GM12801 (cell line): ENCODE measurements around the gene KCNIP4.

Source experiments
- TF ChIP-seq, protein P1 (sequence below): IDR thresholded peaks from one replicate; pipeline ENCODE4 v1.5.1; 2011; ENCODE audit warnings: control low read depth; ENCODE audit not compliant: insufficient read length; ENCODE audit errors: extremely low read depth

The KCNIP4 gene

DNA sequence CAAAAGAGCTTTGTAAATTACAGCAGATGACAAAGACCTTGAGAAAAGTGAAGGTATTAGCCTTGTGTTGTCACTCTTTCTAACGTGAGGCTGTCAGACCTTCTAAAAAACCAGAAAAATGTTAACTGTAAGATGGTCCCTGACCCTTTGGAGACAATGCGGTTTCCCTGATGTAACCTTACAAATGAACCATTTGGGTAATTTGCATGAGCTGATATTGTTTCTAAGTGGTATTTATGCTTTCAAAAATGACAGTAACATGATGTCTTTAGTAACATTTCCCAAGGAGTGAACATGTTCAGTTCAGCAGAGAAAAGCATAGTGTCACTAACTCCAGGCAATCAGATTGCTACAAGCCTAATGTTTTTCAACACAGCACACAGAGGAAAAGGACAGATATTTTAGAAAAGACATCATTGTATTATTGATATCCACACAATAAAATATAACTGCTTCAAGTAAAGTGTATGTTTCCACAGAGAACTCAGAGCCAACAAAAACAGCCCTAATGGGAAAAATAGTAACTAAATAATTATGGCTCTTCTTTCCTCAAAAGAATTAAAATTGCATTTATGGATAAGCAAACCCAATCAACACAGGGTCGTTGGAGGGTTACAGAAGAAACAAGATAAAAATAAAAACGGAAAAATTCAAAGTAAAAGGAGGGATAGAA is 434.4 kb downstream of the KCNIP4 start:
- TF ChIP-seq, protein P1, sequence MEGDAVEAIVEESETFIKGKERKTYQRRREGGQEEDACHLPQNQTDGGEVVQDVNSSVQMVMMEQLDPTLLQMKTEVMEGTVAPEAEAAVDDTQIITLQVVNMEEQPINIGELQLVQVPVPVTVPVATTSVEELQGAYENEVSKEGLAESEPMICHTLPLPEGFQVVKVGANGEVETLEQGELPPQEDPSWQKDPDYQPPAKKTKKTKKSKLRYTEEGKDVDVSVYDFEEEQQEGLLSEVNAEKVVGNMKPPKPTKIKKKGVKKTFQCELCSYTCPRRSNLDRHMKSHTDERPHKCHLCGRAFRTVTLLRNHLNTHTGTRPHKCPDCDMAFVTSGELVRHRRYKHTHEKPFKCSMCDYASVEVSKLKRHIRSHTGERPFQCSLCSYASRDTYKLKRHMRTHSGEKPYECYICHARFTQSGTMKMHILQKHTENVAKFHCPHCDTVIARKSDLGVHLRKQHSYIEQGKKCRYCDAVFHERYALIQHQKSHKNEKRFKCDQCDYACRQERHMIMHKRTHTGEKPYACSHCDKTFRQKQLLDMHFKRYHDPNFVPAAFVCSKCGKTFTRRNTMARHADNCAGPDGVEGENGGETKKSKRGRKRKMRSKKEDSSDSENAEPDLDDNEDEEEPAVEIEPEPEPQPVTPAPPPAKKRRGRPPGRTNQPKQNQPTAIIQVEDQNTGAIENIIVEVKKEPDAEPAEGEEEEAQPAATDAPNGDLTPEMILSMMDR, result no peak

DNA sequence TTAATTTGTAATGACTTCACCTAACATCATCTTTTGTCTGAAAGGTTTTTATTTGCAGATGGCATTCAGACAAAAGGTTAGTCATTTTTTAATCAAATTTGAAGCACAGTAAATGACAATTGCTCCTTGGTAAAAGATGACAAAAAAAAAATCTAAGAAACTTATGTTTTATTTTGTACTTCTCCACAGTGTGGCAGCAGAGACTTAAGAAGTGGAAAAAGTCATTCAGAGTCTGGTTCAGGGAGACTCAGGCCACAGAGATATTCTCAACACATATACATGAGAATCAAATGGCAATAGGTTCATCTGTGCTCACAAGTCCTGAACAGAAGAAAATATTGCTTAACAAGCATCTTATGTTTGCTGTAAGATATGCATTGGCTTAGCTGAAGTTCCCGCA is 436.2 kb downstream of the KCNIP4 start:
- TF ChIP-seq, protein P1, result no peak

DNA sequence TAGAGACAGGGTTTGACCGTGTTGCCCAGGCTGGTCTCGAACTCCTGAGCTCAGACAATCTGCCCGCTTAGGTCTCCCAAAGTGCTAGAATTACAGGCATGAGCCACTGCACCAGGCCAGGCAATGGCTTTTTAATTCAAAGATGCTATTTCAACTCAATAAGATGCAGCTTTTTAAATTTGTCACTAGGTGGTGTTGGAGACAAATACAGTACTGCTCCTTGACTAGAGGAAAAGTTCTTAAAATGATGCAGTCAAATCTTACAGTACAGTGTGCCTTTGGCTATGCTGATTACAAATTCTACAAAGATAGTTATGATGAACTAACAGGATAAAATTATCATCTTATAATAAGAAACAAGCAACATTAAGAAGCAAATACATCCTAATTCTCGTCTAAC is 441.1 kb downstream of the KCNIP4 start:
- TF ChIP-seq, protein P1, result no peak

DNA sequence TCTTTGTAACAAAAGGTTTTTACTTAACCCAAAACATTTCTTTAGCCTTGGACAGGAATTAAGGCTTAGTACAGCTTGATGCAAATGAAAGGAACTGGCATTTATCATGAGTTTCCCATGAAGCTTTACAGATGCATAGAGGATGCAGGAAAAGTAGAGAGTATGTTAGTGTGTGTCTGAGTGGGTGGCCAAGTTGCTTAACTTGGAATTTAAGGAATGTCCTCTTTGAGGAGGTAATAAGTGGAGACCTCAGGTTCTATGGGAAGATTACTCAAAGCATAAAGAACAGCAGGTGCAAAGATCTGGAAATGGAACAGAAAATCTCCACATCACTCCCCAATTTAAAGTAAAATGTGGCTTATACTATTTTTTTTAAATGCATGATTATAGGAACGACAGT is 457.9 kb downstream of the KCNIP4 start:
- TF ChIP-seq, protein P1, result no peak

DNA sequence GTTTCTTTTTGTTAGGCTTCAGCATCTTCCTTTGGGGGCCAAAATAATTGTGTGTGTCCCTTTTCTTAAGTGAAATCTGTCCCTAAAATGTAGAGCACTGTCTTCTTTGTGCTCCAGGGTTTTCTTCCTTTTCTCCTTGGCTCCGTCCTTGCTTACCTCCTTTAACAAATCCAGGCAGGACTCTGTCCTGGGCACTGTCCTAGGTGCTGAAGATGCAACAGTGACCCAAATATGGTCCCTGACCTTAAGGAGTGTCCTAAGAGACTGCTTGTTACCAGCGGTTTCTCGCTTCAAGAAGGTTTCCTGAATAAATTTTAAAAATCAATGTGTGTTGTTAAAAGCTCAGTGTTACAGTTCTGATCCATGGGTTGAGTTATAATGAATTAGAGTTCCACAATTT is 471.8 kb downstream of the KCNIP4 start:
- TF ChIP-seq, protein P1, result no peak

DNA sequence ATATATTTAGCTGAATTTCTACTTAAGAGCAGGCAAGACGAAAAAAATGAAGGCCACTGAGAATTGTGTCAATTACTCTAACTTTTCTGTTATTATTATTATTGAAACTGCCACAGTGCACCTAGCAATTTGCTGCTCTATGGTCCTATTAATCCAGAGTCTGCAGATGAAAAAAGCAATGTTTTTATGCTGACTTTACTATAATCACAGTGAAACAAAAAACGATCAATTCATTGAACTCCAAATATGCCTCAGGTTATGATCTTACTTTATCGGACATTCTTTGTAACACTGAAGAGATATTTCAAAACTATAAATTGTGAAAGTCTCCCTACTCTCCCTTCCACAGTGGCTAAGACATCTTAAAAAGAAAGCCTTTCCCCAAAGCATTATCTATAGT is 474.4 kb downstream of the KCNIP4 start:
- TF ChIP-seq, protein P1, result no peak

DNA sequence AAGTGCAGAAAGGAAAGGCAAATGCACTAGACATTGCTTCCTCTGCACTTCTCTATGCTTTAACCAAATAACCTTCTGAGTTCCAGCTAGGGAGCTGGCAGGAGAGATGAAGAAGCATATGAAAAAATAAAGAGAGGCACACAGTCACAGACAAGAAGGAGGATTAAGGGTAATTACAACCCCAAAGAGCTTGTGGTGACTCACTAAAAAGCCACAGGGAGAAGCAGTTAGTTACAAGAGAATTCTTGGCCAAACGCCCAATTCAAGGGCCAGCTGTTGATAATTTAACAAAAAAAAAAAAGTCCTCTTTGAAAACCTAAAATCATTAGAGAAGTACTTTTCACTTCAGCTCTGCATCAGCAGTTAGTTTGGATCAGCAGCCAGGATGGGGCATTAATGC is 478.0 kb downstream of the KCNIP4 start:
- TF ChIP-seq, protein P1, result no peak
